H1 (cell line): ENCODE data around the gene TMED4. TPM values are rescaled to one million over a fixed set of nuclear protein-coding genes. Genes with fewer than 3 reads are reported as not detected.

Experiments used
- CTCF ChIA-PET: fragments of 300-600 bp; sonication (Branson Sonifier 250); formaldehyde crosslinking; loops from one replicate; lab custom pipeline; 2021; ENCODE audit not compliant: partially characterized antibody; lab: Charles Lee
- POLR2A ChIA-PET: fragments of 300-600 bp; sonication (Branson Sonifier 250); formaldehyde crosslinking; loops from one replicate; lab custom pipeline; 2021; ENCODE audit warnings: inconsistent platforms; ENCODE audit not compliant: partially characterized antibody; lab: Charles Lee
- DNase-seq, 2 experiments: peaks; one replicate each; pipeline versions ENCODE4 v3.0.0 to v3.0.0-alpha.2; 2010 to 2022; ENCODE audit warnings: low spot score in 2 of 2, low read depth in 1 of 2, mixed read lengths in 1 of 2
- FAIRE-seq: peaks from 2 replicates; lab custom pipeline; 2011; peaks lifted over from hg19 to GRCh38; lab: Jason Lieb, UNC
- H2AFZ ChIP-seq: 2 replicates; pipeline ENCODE4 v1.8.1; 2012; ENCODE audit warnings: low read length, inconsistent platforms
- H2AK5ac ChIP-seq: 2 replicates; pipeline ENCODE4 v1.6.1; 2013; ENCODE audit warnings: low read depth, low read length
- H2BK120ac ChIP-seq: replicated peaks from 2 replicates; pipeline ENCODE3; 2013; ENCODE audit warnings: low read depth, low read length, inconsistent platforms
- H2BK12ac ChIP-seq: 2 replicates; pipeline ENCODE4 v1.6.1; 2013; ENCODE audit warnings: low read depth, low read length
- H2BK15ac ChIP-seq: 2 replicates; pipeline ENCODE4 v1.6.1; 2013; ENCODE audit warnings: low read length
- H2BK20ac ChIP-seq: 2 replicates; pipeline ENCODE4 v1.6.1; 2013; ENCODE audit warnings: low read length
- H2BK5ac ChIP-seq: 2 replicates; pipeline ENCODE4 v1.6.1; 2013; ENCODE audit warnings: low read depth, low read length
- H3K14ac ChIP-seq: 2 replicates; pipeline ENCODE4 v1.6.1; 2013; ENCODE audit warnings: inconsistent platforms; ENCODE audit not compliant: insufficient read length
- H3K18ac ChIP-seq: 2 replicates; pipeline ENCODE4 v1.6.1; 2013; ENCODE audit warnings: low read length; ENCODE audit errors: extremely low read depth
- H3K23ac ChIP-seq: 2 replicates; pipeline ENCODE4 v1.6.1; 2013; ENCODE audit warnings: inconsistent platforms; ENCODE audit not compliant: insufficient read length
- H3K23me2 ChIP-seq: 2 replicates; pipeline ENCODE4 v1.6.1; 2013; ENCODE audit warnings: low read depth, low read length
- H3K27ac ChIP-seq: 2 replicates; pipeline ENCODE4 v1.6.1; 2011; ENCODE audit warnings: low read depth, low read length, inconsistent platforms
- H3K27me3 ChIP-seq, 4 experiments: replicated peaks in 1 of 4; 1 replicate in 1 of 4; 2 replicates in 3 of 4; pipeline versions ENCODE4 v1.6.1 to v1.8.1; 2011 to 2013; ENCODE audit warnings: low read length in 3 of 4, mild to moderate bottlenecking in 3 of 4, inconsistent platforms in 2 of 4, mixed read lengths in 2 of 4, moderate library complexity in 1 of 4; ENCODE audit not compliant: control insufficient read depth in 3 of 4, insufficient read depth in 3 of 4; ENCODE audit errors: extremely low read depth in 1 of 4
- H3K36me3 ChIP-seq, 4 experiments: 2 replicates each; pipeline versions ENCODE4 v1.6.1 to v1.8.1; 2011 to 2013; ENCODE audit warnings: mild to moderate bottlenecking in 4 of 4, low read length in 3 of 4, moderate library complexity in 2 of 4, control low read depth in 1 of 4, inconsistent platforms in 1 of 4; ENCODE audit not compliant: insufficient read depth in 4 of 4, control insufficient read depth in 2 of 4
- H3K4ac ChIP-seq: replicated peaks from 2 replicates; pipeline ENCODE3; 2013; ENCODE audit warnings: low read length, low read depth, mixed read lengths, inconsistent platforms; ENCODE audit not compliant: insufficient read length
- H3K4me1 ChIP-seq, 4 experiments: replicated peaks in 1 of 4; 1 replicate in 1 of 4; 2 replicates in 3 of 4; pipeline versions ENCODE4 v1.6.1 to v1.8.1; 2011 to 2013; ENCODE audit warnings: low read length in 3 of 4, inconsistent platforms in 2 of 4, mixed read lengths in 1 of 4; ENCODE audit not compliant: insufficient read depth in 4 of 4, control insufficient read depth in 3 of 4
- H3K4me2 ChIP-seq, 2 experiments: 2 replicates each; pipeline versions ENCODE4 v1.6.1 to v1.8.1; 2011 to 2013; ENCODE audit warnings: low read depth in 2 of 2, low read length in 2 of 2, control low read depth in 1 of 2, inconsistent platforms in 1 of 2, mild to moderate bottlenecking in 1 of 2; ENCODE audit not compliant: insufficient read depth in 1 of 2
- H3K4me3 ChIP-seq, 4 experiments: fragments of 200-600, 300-600 bp in 1 of 4; sonication (generic), shearing (Covaris generic), sonication (Bioruptor Twin) in 1 of 4; 2 replicates each; pipeline versions ENCODE4 v1.5.1 to v1.8.1; 2011 to 2016; ENCODE audit warnings: low read length in 4 of 4, low read depth in 3 of 4, control low read depth in 2 of 4, inconsistent platforms in 2 of 4, mild to moderate bottlenecking in 2 of 4, mixed read lengths in 1 of 4, moderate library complexity in 1 of 4; ENCODE audit not compliant: insufficient read depth in 2 of 4; ENCODE audit errors: extremely low read depth in 1 of 4
- H3K56ac ChIP-seq: replicated peaks from 2 replicates; pipeline ENCODE3; 2013; ENCODE audit warnings: low read depth, mild to moderate bottlenecking, mixed read lengths, low read length, inconsistent platforms; ENCODE audit not compliant: insufficient read length
- H3K79me1 ChIP-seq: 2 replicates; pipeline ENCODE4 v1.6.1; 2013; ENCODE audit warnings: low read depth, low read length, control low read depth
- H3K79me2 ChIP-seq, 2 experiments: 2 replicates each; pipeline versions ENCODE4 v1.6.1 to v1.8.1; 2012 to 2013; ENCODE audit warnings: low read length in 2 of 2, mild to moderate bottlenecking in 2 of 2, inconsistent platforms in 1 of 2; ENCODE audit not compliant: insufficient read depth in 2 of 2, control insufficient read depth in 1 of 2
- H3K9ac ChIP-seq, 4 experiments: replicated peaks in 1 of 4; 1 replicate in 1 of 4; 2 replicates in 3 of 4; pipeline versions ENCODE4 v1.6.1 to v1.8.1; 2011 to 2013; ENCODE audit warnings: low read depth in 3 of 4, low read length in 3 of 4, control low read depth in 2 of 4, mild to moderate bottlenecking in 2 of 4, moderate library complexity in 2 of 4, inconsistent platforms in 1 of 4; ENCODE audit errors: extremely low read depth in 1 of 4
- H3K9me3 ChIP-seq, 2 experiments: 2 replicates each; pipeline versions ENCODE4 v1.6.1 to v1.8.1; 2012 to 2013; ENCODE audit warnings: mild to moderate bottlenecking in 2 of 2, moderate library complexity in 2 of 2, control low read depth in 1 of 2, inconsistent platforms in 1 of 2, low read depth in 1 of 2, low read length in 1 of 2, mixed read lengths in 1 of 2; ENCODE audit not compliant: insufficient read depth in 2 of 2
- H4K20me1 ChIP-seq, 2 experiments: replicated peaks in 1 of 2; 2 replicates each; pipeline versions ENCODE3 to v1.8.1; 2011 to 2013; ENCODE audit warnings: inconsistent platforms in 2 of 2, low read length in 2 of 2, mild to moderate bottlenecking in 1 of 2; ENCODE audit not compliant: insufficient read depth in 2 of 2, control insufficient read depth in 1 of 2
- H4K5ac ChIP-seq: 2 replicates; pipeline ENCODE4 v1.6.1; 2013; ENCODE audit warnings: low read length, low read depth, mixed read lengths, inconsistent platforms; ENCODE audit not compliant: insufficient read length
- H4K8ac ChIP-seq: 2 replicates; pipeline ENCODE4 v1.8.0; 2013; ENCODE audit warnings: mild to moderate bottlenecking, moderate library complexity, low read length, inconsistent platforms; ENCODE audit not compliant: insufficient read depth; ENCODE audit errors: extremely low read depth
- H4K91ac ChIP-seq: replicated peaks from 2 replicates; pipeline ENCODE3; 2013; ENCODE audit warnings: low read length, mixed read lengths, inconsistent platforms; ENCODE audit not compliant: insufficient read length
- CREB1 ChIP-seq: IDR thresholded peaks from 2 replicates; pipeline ENCODE4 v1.6.1; 2012; ENCODE audit warnings: inconsistent platforms
- CTBP2 ChIP-seq: IDR thresholded peaks from 2 replicates; pipeline ENCODE4 v1.7.0; 2011; ENCODE audit warnings: borderline replicate concordance, mild to moderate bottlenecking, moderate library complexity, mixed read lengths, low read length; ENCODE audit not compliant: insufficient read depth, insufficient read length
- EP300 ChIP-seq, 2 experiments: IDR thresholded peaks; 1 replicate in 1 of 2; 2 replicates in 1 of 2; pipeline ENCODE4 v1.6.1; 2011 to 2012; ENCODE audit warnings: low read depth in 2 of 2, low read length in 2 of 2, mild to moderate bottlenecking in 2 of 2, borderline replicate concordance in 1 of 2, inconsistent platforms in 1 of 2, moderate library complexity in 1 of 2
- JUN ChIP-seq: IDR thresholded peaks from 2 replicates; pipeline ENCODE4 v1.6.1; 2011; ENCODE audit warnings: low read depth, mild to moderate bottlenecking, improper control_type of control experiment, low read length
- SIRT6 ChIP-seq: IDR thresholded peaks from one replicate; pipeline ENCODE4 v1.7.1; 2012; ENCODE audit warnings: low read length, inconsistent platforms
- TAF1 ChIP-seq: IDR thresholded peaks from 2 replicates; pipeline ENCODE4 v1.6.1; 2011; ENCODE audit warnings: mild to moderate bottlenecking, low read depth, low read length
- TAF7 ChIP-seq: optimal IDR thresholded peaks from 2 replicates; pipeline ENCODE3; 2011; ENCODE audit warnings: low read depth, mild to moderate bottlenecking, inconsistent platforms, low read length, moderate library complexity, borderline replicate concordance
- USF2 ChIP-seq: IDR thresholded peaks from 2 replicates; pipeline ENCODE4 v1.6.1; 2011; ENCODE audit warnings: low read length, improper control_type of control experiment
- ZNF274 ChIP-seq: IDR thresholded peaks from 2 replicates; pipeline ENCODE4 v1.7.0; 2012; ENCODE audit warnings: low read length, borderline replicate concordance; ENCODE audit errors: extremely low read depth
- WGBS, 2 experiments: shearing (Covaris generic) in 1 of 2; methylation state at CpG; one replicate each; pipeline versions ENCODE4 v1.1.6 to v1.1.7; 2013 to 2015; ENCODE audit warnings: low lambda C conversion rate in 2 of 2, mixed read lengths in 2 of 2, inconsistent platforms in 1 of 2, low coverage in 1 of 2, missing lambda C conversion rate in 1 of 2; ENCODE audit not compliant: insufficient replicate concordance in 2 of 2, insufficient coverage in 1 of 2, insufficient read length in 1 of 2; ENCODE audit errors: extremely low coverage in 1 of 2, missing lambda C conversion rate in 1 of 2; 5-methylcytosine and 5-hydroxymethylcytosine counted together
- polyA plus RNA-seq, 7 experiments: library from polyadenylated mRNA; depleted of rRNA in 3 of 7; stranded (reverse) in 5 of 7; unstranded in 2 of 7; fragments of >200 nt in 5 of 7; fragments of 200-250 nt in 2 of 7; gene quantifications; 1 replicate in 5 of 7; 2 replicates in 1 of 7; 4 replicates in 1 of 7; pipeline versions ENCODE4 v1.2.1 to v1.2.3, GENCODE V29; 2011 to 2013; ENCODE audit warnings: missing spikeins in 2 of 7, mixed read lengths in 2 of 7
- total RNA-seq: library from RNA; stranded (reverse); fragmentation: NEBNext Ultra II Directional; extraction: Animal tissue kit (Norgen Biotek cat#: 25700); gene quantifications from 2 replicates; pipeline ENCODE4 v1.2.1, GENCODE V29; 2021

Gene TMED4
- total and polyA plus RNA-seq, 2 of the 8 experiments (the other 6 are each of a cell fraction or from before 2014, with no cell fraction given): 44.9 to 76.7 TPM

DNA sequence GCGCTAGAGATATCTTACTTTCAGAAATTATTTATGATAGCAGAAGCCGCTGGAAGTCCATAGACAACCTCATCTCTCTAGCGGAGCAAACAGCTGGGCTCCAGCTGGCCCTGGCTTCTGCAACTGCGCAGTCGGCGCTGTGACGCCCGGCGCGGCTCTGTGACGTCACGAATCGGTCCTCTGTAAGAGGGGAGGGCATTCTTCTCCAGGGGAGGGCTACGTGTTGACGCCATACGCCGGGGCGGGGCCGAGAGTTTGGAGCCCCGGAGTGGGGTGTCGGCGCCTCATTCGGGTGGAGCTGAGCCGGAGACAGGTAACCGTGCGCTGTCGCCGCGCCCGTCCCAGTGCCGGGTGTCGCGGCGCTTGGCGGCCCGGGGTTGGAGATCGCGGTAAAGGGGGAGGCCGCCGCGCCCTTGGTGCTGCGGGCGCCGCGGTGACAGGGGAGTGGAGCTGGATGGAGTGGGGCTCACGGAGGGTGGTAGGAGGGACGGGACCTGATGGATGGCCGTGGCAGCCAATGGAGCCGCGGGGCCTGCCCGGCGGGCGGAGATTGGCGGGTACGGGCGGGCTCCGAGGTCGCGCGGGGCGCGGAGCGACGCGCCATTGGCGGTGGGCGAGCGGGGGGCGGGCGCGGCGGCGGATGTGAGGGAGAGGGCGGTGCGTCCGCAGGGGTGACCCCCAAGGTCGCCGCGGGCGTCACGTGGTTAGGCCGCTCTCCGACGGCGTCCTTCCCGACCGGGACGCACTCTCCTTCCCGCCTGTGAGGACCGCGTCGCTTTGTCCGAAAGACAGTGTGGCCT lies 24.5 kb upstream of the TMED4 start, which contains the start of gene OGDH:
TSS of gene OGDH (plus strand) at position 287 of the 800 bp plus-strand sequence. CDS start 17,717 bp downstream, outside the sequence.
- Histone ChIP-seq H2BK120ac (peak within 1 kb of the TSS; percentile 58), H3K23me2 (peaks cover 7% of the 10 kb centered on the region), H2BK15ac (peak within 1 kb of the TSS; percentile 100), H2AK5ac (peak within 1 kb of the TSS; percentile 99), H3K4ac (peak within 1 kb of the TSS; percentile 17), H2BK12ac (peak within 1 kb of the TSS; percentile 81), H3K4me3 (peak within 1 kb of the TSS; percentile 72 to 92 (median 84)), H3K56ac (peak within 1 kb of the TSS; percentile 84), H2AFZ (peak within 1 kb of the TSS; percentile 71; the same call in 1 of the 2 replicates), H3K14ac (peak within 1 kb of the TSS; percentile 44), H4K5ac (peak within 1 kb of the TSS; percentile 84), H3K9me3 (no peaks in the 10 kb centered on the region), H3K23ac (no peak within 1 kb of the TSS), H4K20me1 (peaks cover 0 to 6% of the 10 kb centered on the region in 2 experiments), H3K79me2 (peaks cover 6 to 42% of the 10 kb centered on the region in 2 experiments), H4K91ac (peak within 1 kb of the TSS; percentile 36), H3K4me1 (peaks cover 0 to 7% (median 1%) of the 10 kb centered on the region in 4 experiments; a peak in 2 of 7 replicates), H2BK20ac (0 out of 2 replicates have a peak within 1 kb of the TSS, but pooled peaks have one; percentile 43), H3K27me3 (no peaks in the 10 kb centered on the region), H3K18ac (peak within 1 kb of the TSS; percentile 99), H3K27ac (peak within 1 kb of the TSS; percentile 93), H3K4me2 (peak within 1 kb of the TSS; percentile 92 to 94), H3K79me1 (no peaks in the 10 kb centered on the region; the same call in 1 of the 2 replicates), H4K8ac (peak within 1 kb of the TSS; percentile 98), H2BK5ac (peak within 1 kb of the TSS; percentile 95), H3K9ac (peak within 1 kb of the TSS; percentile 85 to 97 (median 91)), H3K36me3 (no peaks in the 10 kb centered on the region)
- CTCF ChIA-PET: interaction anchor here (1.0 to 1.6 kb wide), 2 partner anchors 30 to 72 kb away, joined by 4 read pairs; no protein-coding TSS in a partner anchor
- 2% methylated on average over 59 of the region's 93 CpGs; no CpG with 5 or more reads in 1 of the 2 experiments for WGBS, 2 experiments
- no peak for FAIRE-seq
- POLR2A ChIA-PET: interaction anchor here (0.6 to 3.2 kb wide), 22 partner anchors 9 to 242 kb away, joined by 3 to 18 read pairs (median 4); partner anchors contain the start of genes DDX56, H2AZ2, PPIA and TMED4
- DNase-seq: peak; percentile 93 to 100
- TF ChIP-seq TAF1 (peak; percentile 80), CTBP2 (no peak), ZNF274 (no peak), TAF7 (peak; percentile 35), CREB1 (peak; percentile 99), JUN (0 out of 2 replicates have a peak, but pooled peaks have one; percentile 33), EP300 (IDR thresholded peaks at IDR 0.05; ENCODE audit: borderline replicate concordance in 1 of 2, low read depth in 2 of 2, low read length in 2 of 2) (peak in 1 of 2 experiments; percentile 3; a peak in 1 of 3 replicates), USF2 (peak; percentile 89), SIRT6 (no peak)
